Effector memory CD8-positive, alpha-beta T cell (primary cell): ENCODE data around the gene VTA1.

Source experiments
- ATAC-seq: fragments of 150-1000 bp; cut with Tn5 transposase; replicated peaks from 2 replicates; pipeline ENCODE4 v1.10.0; 2021; ENCODE audit warnings: mild to moderate bottlenecking, moderate library complexity
- DNase-seq, 3 experiments: peaks; one replicate each; pipeline ENCODE4 v3.0.0; 2021
- H3K27ac Mint-ChIP-seq, 2 donors: one replicate each; pipeline ENCODE4 v1.8.0; 2022; ENCODE audit warnings: mild to moderate bottlenecking in 2 of 2, mixed read lengths in 2 of 2, moderate library complexity in 2 of 2
- H3K27me3 Mint-ChIP-seq, 2 donors: one replicate each; pipeline ENCODE4 v1.8.0; 2022; ENCODE audit warnings: mixed read lengths in 2 of 2
- H3K36me3 Mint-ChIP-seq: one replicate; pipeline ENCODE4 v1.8.0; 2022; ENCODE audit warnings: mild to moderate bottlenecking, moderate library complexity, mixed read lengths; ENCODE audit not compliant: insufficient read depth
- H3K4me1 Mint-ChIP-seq, 2 donors: one replicate each; pipeline ENCODE4 v1.8.0; 2022; ENCODE audit warnings: low read depth in 2 of 2, mixed read lengths in 2 of 2
- H3K4me3 Mint-ChIP-seq, 2 donors: one replicate each; pipeline ENCODE4 v1.8.0; 2022; ENCODE audit warnings: mild to moderate bottlenecking in 2 of 2, mixed read lengths in 2 of 2, moderate library complexity in 2 of 2
- H3K9me3 Mint-ChIP-seq, 2 donors: one replicate each; pipeline ENCODE4 v1.8.0; 2022; ENCODE audit warnings: mixed read lengths in 2 of 2

The VTA1 gene

GRCh38 chr6:142238881-142239280 lies 91.8 kb downstream of the VTA1 start:
- H3K4me1 Mint-ChIP-seq: no peaks in the 10 kb centered on the region
- no peak overlapping the region for H3K27ac Mint-ChIP-seq
- ATAC-seq: no peak

DNA sequence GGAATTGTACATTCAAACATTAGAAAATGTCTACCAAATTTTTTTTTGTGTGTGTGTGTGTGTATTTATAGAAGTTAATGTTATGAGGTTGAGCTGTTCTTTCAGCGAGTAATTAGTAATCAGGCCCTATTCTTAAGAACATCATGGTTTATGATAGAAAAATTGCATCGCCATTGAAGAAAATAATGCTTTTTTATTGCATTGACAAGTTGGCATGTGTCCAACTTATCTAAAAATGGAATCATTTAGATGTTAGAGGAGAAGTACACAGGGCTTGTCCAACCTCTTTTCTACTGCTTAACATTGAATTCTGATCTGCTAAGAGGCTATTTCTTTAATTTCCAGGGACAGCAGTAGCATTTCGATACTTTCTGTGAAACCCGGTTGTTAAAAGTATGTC lies 93.1 kb downstream of the VTA1 start:
- Mint-ChIP-seq H3K36me3 (no peaks in the 10 kb centered on the region), H3K4me3 (no peak overlapping the region), H3K4me1 (no peaks in the 10 kb centered on the region), H3K27me3 (peaks cover 17% of the 10 kb centered on the region in 2 donors), H3K9me3 (no peaks in the 10 kb centered on the region), H3K27ac (no peak overlapping the region)
- DNase-seq (no peak), ATAC-seq (no peak)

More at GRCh38 chr6:142238881-142239280, 91.8 kb downstream of the VTA1 start:
- Mint-ChIP-seq H3K27me3 (peaks cover 17 to 30% of the 10 kb centered on the region in 2 donors), H3K9me3 (no peaks in the 10 kb centered on the region), H3K36me3 (no peaks in the 10 kb centered on the region), H3K4me3 (no peak overlapping the region)
- no peak for DNase-seq

DNA sequence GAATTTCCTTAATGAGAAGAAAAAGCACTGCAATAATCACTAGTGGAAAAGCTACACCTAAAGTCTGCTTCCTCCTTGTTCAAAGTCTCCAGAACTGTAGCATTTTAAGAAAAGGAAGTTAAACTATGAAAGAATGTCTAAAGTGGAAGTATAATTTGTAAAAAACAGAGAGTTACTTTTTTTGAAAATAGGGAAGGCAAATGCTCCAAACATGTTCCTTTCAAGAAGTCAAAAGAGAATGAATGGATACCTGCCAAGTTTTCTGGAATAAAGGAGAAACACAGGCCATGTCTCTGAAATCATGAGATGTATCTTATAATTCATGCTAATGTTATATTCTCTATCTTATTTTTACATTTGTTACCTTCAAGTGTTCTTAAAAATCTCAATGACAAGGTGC lies 94.0 kb downstream of the VTA1 start:
- Mint-ChIP-seq H3K4me1 (no peaks in the 10 kb centered on the region), H3K9me3 (no peaks in the 10 kb centered on the region), H3K27me3 (peaks cover 13 to 19% of the 10 kb centered on the region in 2 donors), H3K27ac (no peak overlapping the region), H3K36me3 (no peaks in the 10 kb centered on the region), H3K4me3 (no peak overlapping the region)
- ATAC-seq (no peak), DNase-seq (no peak)

GRCh38 chr6:142242269-142242668 lies 95.2 kb downstream of the VTA1 start:
- no peaks in the 10 kb centered on the region for H3K4me1 Mint-ChIP-seq
- no peak overlapping the region for H3K27ac Mint-ChIP-seq
- ATAC-seq (no peak), DNase-seq (no peak)
- no peaks in the 10 kb centered on the region for H3K36me3 Mint-ChIP-seq
- peaks cover 13 to 19% of the 10 kb centered on the region in 2 donors for H3K27me3 Mint-ChIP-seq
- no peak overlapping the region for H3K4me3 Mint-ChIP-seq
- H3K9me3 Mint-ChIP-seq: no peaks in the 10 kb centered on the region

DNA sequence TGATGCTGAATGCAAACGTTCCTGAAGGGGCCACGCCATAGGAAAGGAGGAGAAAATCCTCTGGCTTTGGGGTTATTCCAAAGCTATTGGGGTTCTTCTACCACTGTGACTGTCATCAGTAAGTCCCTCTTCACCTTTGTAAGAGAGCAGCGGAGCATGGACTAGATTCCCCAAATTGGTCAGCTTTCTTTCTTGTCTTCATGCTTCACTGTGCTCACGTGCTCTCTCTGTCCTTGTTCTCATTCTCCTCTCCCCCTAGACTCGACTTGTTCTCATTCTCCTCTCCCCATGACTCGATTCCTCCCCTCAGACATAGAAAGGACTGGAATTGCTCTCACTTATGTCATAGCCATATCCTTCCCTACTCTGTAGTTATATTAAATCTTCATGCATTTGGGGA lies 99.9 kb downstream of the VTA1 start:
- Mint-ChIP-seq H3K27ac (no peak overlapping the region), H3K4me1 (no peaks in the 10 kb centered on the region), H3K4me3 (no peak overlapping the region), H3K9me3 (no peaks in the 10 kb centered on the region), H3K36me3 (no peaks in the 10 kb centered on the region), H3K27me3 (peaks cover 11 to 17% of the 10 kb centered on the region in 2 donors)
- no peak for ATAC-seq
- DNase-seq: no peak

DNA sequence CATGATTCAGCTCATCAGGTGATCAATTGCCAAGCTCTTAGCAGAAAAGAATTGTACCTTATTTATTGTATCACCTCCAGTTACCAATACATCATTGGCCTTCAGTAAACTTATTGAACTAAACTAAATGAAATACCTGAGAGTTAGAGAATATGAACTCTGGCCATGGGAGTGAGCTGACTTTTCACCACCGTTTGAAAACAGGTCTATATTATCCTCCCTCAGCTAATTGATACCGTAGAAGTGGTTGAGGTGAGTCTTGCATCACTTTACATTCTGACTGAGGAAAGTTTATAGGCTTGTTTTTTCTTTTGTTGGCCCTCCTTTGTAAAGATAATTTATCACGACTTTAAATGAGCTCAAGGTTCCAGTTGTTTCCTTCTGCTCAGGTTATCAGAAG lies 102.2 kb downstream of the VTA1 start:
- no peaks in the 10 kb centered on the region for H3K36me3 Mint-ChIP-seq
- no peak for ATAC-seq

DNA sequence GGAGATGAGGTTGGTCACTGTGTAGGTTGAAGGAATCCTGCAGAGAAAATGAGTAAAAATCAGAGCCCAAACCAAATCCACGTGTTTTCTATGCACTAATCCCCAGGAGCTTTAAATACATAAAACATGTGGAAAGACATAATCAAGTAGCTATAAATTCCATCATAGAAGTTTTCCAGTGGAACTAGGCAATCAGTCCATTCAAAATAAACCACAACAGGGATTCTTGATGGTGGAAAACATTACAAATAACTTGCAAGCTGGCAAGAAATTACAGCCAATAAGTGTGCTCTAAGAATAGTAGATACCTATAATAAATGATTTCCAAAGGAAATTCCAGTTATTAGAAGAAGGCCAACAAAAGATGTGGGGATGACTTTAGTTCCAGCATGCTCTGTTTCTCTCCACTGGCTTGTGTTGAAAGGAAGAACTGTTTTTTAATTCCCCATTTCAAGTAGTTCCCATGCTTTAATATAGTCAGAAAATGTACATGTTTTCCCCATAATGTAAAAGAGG lies 104.9 kb downstream of the VTA1 start:
- Mint-ChIP-seq H3K4me1 (no peaks in the 10 kb centered on the region), H3K27ac (no peak overlapping the region), H3K36me3 (no peaks in the 10 kb centered on the region), H3K4me3 (no peak overlapping the region), H3K9me3 (no peaks in the 10 kb centered on the region), H3K27me3 (peaks cover 21 to 33% of the 10 kb centered on the region in 2 donors)
- DNase-seq: no peak
- no peak for ATAC-seq

More for the DNA sequence above, 102.2 kb downstream of the VTA1 start:
- DNase-seq: no peak
- Mint-ChIP-seq H3K4me1 (no peaks in the 10 kb centered on the region), H3K4me3 (no peak overlapping the region), H3K27ac (no peak overlapping the region), H3K27me3 (peaks cover 22 to 26% of the 10 kb centered on the region in 2 donors), H3K9me3 (no peaks in the 10 kb centered on the region)

- Mint-ChIP-seq H3K27ac (no peak overlapping the region), H3K36me3 (no peaks in the 10 kb centered on the region), H3K27me3 (peaks cover 23 to 24% of the 10 kb centered on the region in 2 donors), H3K4me3 (no peak overlapping the region), H3K9me3 (no peaks in the 10 kb centered on the region), H3K4me1 (no peaks in the 10 kb centered on the region)
- DNase-seq: no peak
- ATAC-seq: no peak
Measured at GRCh38 chr6:142254513-142254912, 107.5 kb downstream of the VTA1 start.

DNA sequence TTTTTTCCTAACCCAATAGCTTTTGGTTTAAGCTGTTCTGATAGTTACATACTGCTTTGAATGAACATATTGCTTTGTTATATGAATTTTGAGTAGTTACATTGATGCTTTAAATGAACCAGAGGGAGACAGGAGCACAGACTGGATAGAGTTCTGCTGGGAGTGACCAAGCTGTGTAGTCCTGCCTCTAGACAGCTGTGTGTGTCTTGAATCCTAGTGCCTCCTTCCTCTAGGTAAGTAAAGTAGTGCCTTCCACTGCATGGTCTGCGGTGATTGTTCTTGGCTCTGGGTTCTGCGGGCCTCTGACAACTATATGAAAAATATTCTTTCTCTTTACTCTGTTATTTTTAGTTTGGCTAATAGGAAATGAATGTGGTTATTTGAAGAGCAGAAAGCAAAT lies 108.7 kb downstream of the VTA1 start:
- DNase-seq (no peak), ATAC-seq (no peak)
- H3K4me1 Mint-ChIP-seq: no peaks in the 10 kb centered on the region
- H3K27ac Mint-ChIP-seq: no peak overlapping the region
- no peaks in the 10 kb centered on the region for H3K36me3 Mint-ChIP-seq
- peaks cover 24 to 27% of the 10 kb centered on the region in 2 donors for H3K27me3 Mint-ChIP-seq
- no peaks in the 10 kb centered on the region for H3K9me3 Mint-ChIP-seq
- H3K4me3 Mint-ChIP-seq: no peak overlapping the region

- Mint-ChIP-seq H3K4me3 (no peak overlapping the region), H3K27ac (no peak overlapping the region)
Measured at GRCh38 chr6:142258305-142258704, 111.2 kb downstream of the VTA1 start.

DNA sequence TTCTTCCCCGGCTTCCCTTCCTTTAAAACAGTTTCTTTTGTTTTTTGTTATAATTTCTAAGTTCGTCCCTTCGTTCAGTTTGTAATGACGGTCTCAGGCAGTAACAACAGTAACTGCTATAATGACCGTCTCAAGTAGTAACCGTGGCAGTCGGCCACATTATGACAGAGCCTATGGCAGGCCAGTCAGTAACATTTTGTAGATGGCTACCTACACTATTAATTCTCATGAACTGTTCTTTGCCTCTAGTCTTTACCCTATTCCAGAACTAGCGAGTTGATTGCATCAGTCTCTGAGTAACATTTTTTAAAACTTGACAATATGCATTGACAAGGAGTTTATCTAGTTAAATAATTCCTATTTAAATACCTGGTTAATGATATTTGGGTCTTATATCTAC lies 111.7 kb downstream of the VTA1 start:
- ATAC-seq (no peak), DNase-seq (no peak)
- Mint-ChIP-seq H3K4me3 (no peak overlapping the region), H3K27me3 (peaks cover 9 to 17% of the 10 kb centered on the region in 2 donors), H3K36me3 (no peaks in the 10 kb centered on the region), H3K4me1 (no peaks in the 10 kb centered on the region), H3K9me3 (no peaks in the 10 kb centered on the region), H3K27ac (no peak overlapping the region)

More at GRCh38 chr6:142258305-142258704, 111.2 kb downstream of the VTA1 start:
- Mint-ChIP-seq H3K27me3 (peaks cover 9 to 17% of the 10 kb centered on the region in 2 donors), H3K9me3 (no peaks in the 10 kb centered on the region), H3K4me1 (no peaks in the 10 kb centered on the region), H3K36me3 (no peaks in the 10 kb centered on the region)
- no peak for ATAC-seq
- DNase-seq: no peak

GRCh38 chr6:142260748-142261147 lies 113.7 kb downstream of the VTA1 start:
- Mint-ChIP-seq H3K36me3 (no peaks in the 10 kb centered on the region), H3K27ac (no peak overlapping the region), H3K9me3 (no peaks in the 10 kb centered on the region), H3K4me1 (no peaks in the 10 kb centered on the region), H3K27me3 (peaks cover 0 to 17% of the 10 kb centered on the region in 2 donors), H3K4me3 (no peak overlapping the region)
- no peak for ATAC-seq
- DNase-seq: no peak

DNA sequence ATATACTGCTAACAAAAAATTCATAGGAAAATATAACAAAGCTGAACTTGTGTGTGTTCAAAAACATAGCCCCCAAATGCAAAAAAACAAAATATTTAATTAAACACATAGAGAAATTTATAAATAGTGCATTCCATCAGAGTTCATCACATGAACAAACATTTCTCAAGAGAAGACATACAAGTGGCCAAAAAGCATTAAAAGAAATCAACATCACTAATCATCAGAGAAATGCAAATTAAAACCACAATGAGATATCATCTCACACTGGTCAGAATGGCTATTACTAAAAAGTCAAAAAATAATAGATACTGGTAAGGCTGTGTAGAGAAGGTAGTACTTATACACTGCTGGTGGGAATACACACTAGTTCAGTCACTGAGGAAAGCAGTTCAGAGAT lies 115.2 kb downstream of the VTA1 start:
- no peaks in the 10 kb centered on the region for H3K4me1 Mint-ChIP-seq
- H3K27me3 Mint-ChIP-seq: peaks cover 0 to 11% of the 10 kb centered on the region in 2 donors
- DNase-seq (no peak), ATAC-seq (no peak)
- no peak overlapping the region for H3K4me3 Mint-ChIP-seq
- no peak overlapping the region for H3K27ac Mint-ChIP-seq
- H3K9me3 Mint-ChIP-seq: no peaks in the 10 kb centered on the region
- no peaks in the 10 kb centered on the region for H3K36me3 Mint-ChIP-seq

DNA sequence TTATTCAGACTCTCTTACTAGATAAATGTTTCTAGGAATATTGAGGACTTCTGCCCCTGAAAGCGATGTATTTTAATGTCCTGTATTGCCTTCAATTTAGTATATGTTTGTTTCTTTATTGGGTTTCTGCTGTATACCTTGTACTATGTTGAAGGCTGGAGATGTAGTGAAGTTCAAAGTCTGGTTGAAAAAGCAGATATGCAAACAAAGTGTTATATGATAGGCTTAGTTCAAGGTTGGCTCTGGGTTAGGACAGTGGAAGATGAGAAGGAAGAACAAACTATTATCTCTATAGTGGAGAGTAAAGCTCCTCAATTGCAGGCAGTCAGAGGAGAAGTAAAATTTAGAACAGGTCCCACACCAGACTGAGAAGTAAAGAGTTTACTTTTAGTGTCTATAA lies 118.4 kb downstream of the VTA1 start:
- no peaks in the 10 kb centered on the region for H3K9me3 Mint-ChIP-seq
- H3K36me3 Mint-ChIP-seq: no peaks in the 10 kb centered on the region
- H3K4me3 Mint-ChIP-seq: no peak overlapping the region
- peaks cover 7 to 10% of the 10 kb centered on the region in 2 donors for H3K27me3 Mint-ChIP-seq
- no peak overlapping the region for H3K27ac Mint-ChIP-seq
- no peak for ATAC-seq
- H3K4me1 Mint-ChIP-seq: no peaks in the 10 kb centered on the region
- no peak for DNase-seq

DNA sequence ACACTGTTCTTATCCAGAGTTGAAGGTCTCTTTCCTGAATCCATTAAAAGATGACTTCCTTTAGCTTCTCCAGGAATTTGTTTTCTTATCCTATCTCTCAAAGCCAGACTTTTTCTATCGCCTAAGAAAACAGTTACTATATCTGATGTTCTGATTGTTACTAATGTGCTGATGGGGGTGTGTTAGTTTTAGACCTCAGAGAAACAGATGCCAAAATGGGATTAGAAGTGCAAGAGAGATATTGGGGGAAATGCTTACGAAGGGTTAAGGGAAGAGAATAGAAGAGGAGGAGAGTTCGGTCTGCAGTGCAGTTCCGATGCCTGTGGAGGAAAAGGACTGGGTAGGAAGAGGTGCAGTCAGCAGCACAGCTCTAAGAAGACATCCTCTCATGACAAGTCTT lies 119.0 kb downstream of the VTA1 start:
- H3K27ac Mint-ChIP-seq: no peak overlapping the region
- no peaks in the 10 kb centered on the region for H3K9me3 Mint-ChIP-seq
- no peaks in the 10 kb centered on the region for H3K4me1 Mint-ChIP-seq
- H3K27me3 Mint-ChIP-seq: peaks cover 7 to 8% of the 10 kb centered on the region in 2 donors
- ATAC-seq (no peak), DNase-seq (no peak)
- no peaks in the 10 kb centered on the region for H3K36me3 Mint-ChIP-seq
- no peak overlapping the region for H3K4me3 Mint-ChIP-seq
